Measurements from ENCODE around the gene SNX30.

The SNX30 gene

GRCh38 chr9:112783551-112783954, 33.0 kb downstream of the SNX30 start:
- peaks cover 42% of the 10 kb centered on the region for H3K4me1 ChIP-seq (ENCODE audit: insufficient read depth, low read length, severe bottlenecking)

DNA sequence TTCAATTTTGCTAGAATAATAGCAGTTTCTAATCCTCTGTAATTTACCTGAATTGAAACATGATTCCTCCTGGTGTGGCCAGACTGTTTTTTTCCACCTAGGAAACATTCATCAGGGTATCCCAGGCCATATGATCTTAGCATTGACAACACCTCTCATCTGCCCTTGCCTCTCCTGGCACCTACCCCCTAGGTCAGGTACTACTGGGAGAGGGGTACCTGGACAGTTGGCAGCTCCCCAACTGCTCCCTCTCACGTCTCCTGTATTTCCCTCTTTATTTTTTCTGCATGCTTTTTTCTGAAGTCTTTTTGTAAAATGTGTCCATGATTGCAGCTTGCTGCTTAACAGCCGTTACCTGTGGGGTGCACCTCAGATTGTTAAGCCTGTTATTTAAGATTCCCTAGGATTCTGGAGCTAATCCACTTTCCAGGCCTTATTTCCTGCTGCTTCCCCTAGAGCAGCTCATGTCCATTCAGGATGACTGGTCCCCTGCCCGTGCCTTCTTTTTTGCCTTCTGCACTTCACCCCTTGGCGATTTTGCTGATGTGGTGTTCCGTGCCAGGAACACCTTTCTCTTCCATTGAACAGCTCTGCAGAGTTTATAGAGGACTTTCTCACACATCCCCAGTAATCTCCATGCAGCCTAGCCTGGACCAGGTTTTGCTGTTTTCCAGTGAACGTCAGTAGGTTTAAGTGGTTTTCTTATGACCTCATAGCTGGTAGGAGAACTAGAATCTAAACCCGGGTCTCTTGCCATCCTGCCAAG, 33.6 kb downstream of the SNX30 start:
- no peak overlapping the region for H3K4me2 ChIP-seq (ENCODE audit: low read length)
- H4K20me1 ChIP-seq (ENCODE audit: insufficient read depth, low read length) = 0 out of 2 replicates have a peak, but pooled peaks cover 2% of the 10 kb centered on the region
- H3K9me2 ChIP-seq (ENCODE audit: low read depth, low read length) = no peaks in the 10 kb centered on the region
- peaks cover 42% of the 10 kb centered on the region for H3K4me1 ChIP-seq (ENCODE audit: insufficient read depth, low read length, severe bottlenecking)
- H3K9ac ChIP-seq (ENCODE audit: low read length) = no peak overlapping the region
- no peak overlapping the region for H3K4me3 ChIP-seq (ENCODE audit: low read depth, low read length, poor library complexity, severe bottlenecking)
- H3K27me3 ChIP-seq (ENCODE audit: insufficient read depth, low read length) = no peaks in the 10 kb centered on the region
- H3K27ac ChIP-seq (ENCODE audit: low read depth, low read length, poor library complexity, severe bottlenecking) = no peak overlapping the region
- no peaks in the 10 kb centered on the region for H3K9me3 ChIP-seq (ENCODE audit: low read length)
- TF ChIP-seq EZH2 (IDR thresholded peaks at IDR 0.05; ENCODE audit: borderline replicate concordance, low read length) (no peak), CTCF (IDR thresholded peaks at IDR 0.05; ENCODE audit: low read length) (no peak)
- H3F3A ChIP-seq (ENCODE audit: insufficient read depth, low read length) = no peaks in the 10 kb centered on the region
- H3K36me3 ChIP-seq (ENCODE audit: insufficient read depth, low read length) = no peaks in the 10 kb centered on the region
- H3K79me2 ChIP-seq (ENCODE audit: insufficient read depth, low read length) = no peaks in the 10 kb centered on the region
- H2AFZ ChIP-seq (ENCODE audit: low read length) = no peak overlapping the region

More at GRCh38 chr9:112783551-112783954, 33.0 kb downstream of the SNX30 start:
- TF ChIP-seq EZH2 (IDR thresholded peaks at IDR 0.05; ENCODE audit: borderline replicate concordance, low read length) = no peak
- TF ChIP-seq CTCF (IDR thresholded peaks at IDR 0.05; ENCODE audit: low read length) = no peak
- Histone ChIP-seq H4K20me1 (ENCODE audit: insufficient read depth, low read length) (0 out of 2 replicates have a peak, but pooled peaks cover 2% of the 10 kb centered on the region), H3K36me3 (ENCODE audit: insufficient read depth, low read length) (no peaks in the 10 kb centered on the region), H3K4me2 (ENCODE audit: low read length) (peak overlapping the region; percentile 9; the same call in 1 of the 2 replicates), H3K27me3 (ENCODE audit: insufficient read depth, low read length) (no peaks in the 10 kb centered on the region), H3K9me2 (ENCODE audit: low read depth, low read length) (no peaks in the 10 kb centered on the region), H3K9me3 (ENCODE audit: low read length) (no peaks in the 10 kb centered on the region), H3F3A (ENCODE audit: insufficient read depth, low read length) (no peaks in the 10 kb centered on the region), H3K4me3 (ENCODE audit: low read depth, low read length, poor library complexity, severe bottlenecking) (no peak overlapping the region), H2AFZ (ENCODE audit: low read length) (no peak overlapping the region), H3K27ac (ENCODE audit: low read depth, low read length, poor library complexity, severe bottlenecking) (no peak overlapping the region), H3K9ac (ENCODE audit: low read length) (no peak overlapping the region), H3K79me2 (ENCODE audit: insufficient read depth, low read length) (no peaks in the 10 kb centered on the region)

GRCh38 chr9:112785986-112786385, 35.4 kb downstream of the SNX30 start:
- no peak overlapping the region for H3K4me3 ChIP-seq (ENCODE audit: low read depth, low read length, poor library complexity, severe bottlenecking)
- H4K20me1 ChIP-seq (ENCODE audit: insufficient read depth, low read length) = 0 out of 2 replicates have a peak, but pooled peaks cover under 1% of the 10 kb centered on the region
- TF ChIP-seq EZH2 (IDR thresholded peaks at IDR 0.05; ENCODE audit: borderline replicate concordance, low read length) = no peak
- no peak for TF ChIP-seq CTCF (IDR thresholded peaks at IDR 0.05; ENCODE audit: low read length)
- no peaks in the 10 kb centered on the region for H3K9me2 ChIP-seq (ENCODE audit: low read depth, low read length)
- H3K4me1 ChIP-seq (ENCODE audit: insufficient read depth, low read length, severe bottlenecking) = peaks cover 42% of the 10 kb centered on the region
- H3K79me2 ChIP-seq (ENCODE audit: insufficient read depth, low read length) = no peaks in the 10 kb centered on the region
- no peaks in the 10 kb centered on the region for H3K36me3 ChIP-seq (ENCODE audit: insufficient read depth, low read length)
- H3K9me3 ChIP-seq (ENCODE audit: low read length) = no peaks in the 10 kb centered on the region
- no peaks in the 10 kb centered on the region for H3F3A ChIP-seq (ENCODE audit: insufficient read depth, low read length)
- no peak overlapping the region for H3K4me2 ChIP-seq (ENCODE audit: low read length)
- H3K27ac ChIP-seq (ENCODE audit: low read depth, low read length, poor library complexity, severe bottlenecking) = peak overlapping the region; percentile 60
- no peaks in the 10 kb centered on the region for H3K27me3 ChIP-seq (ENCODE audit: insufficient read depth, low read length)
- H2AFZ ChIP-seq (ENCODE audit: low read length) = no peak overlapping the region
- no peak overlapping the region for H3K9ac ChIP-seq (ENCODE audit: low read length)
